Esophagus squamous epithelium (tissue), 4 donors: Measurements from ENCODE around the gene CTIF.

ENCODE experiments used
- CTCF ChIP-seq, 6 experiments: fragments of 450-650 bp in 4 of 6; fragments of 200-600 bp in 2 of 6; sonication (generic) in 2 of 6; IDR thresholded peaks; one replicate each; pipeline ENCODE4 v1.5.1; 2016 to 2019; ENCODE audit warnings: antibody characterized with exemption in 6 of 6, mild to moderate bottlenecking in 4 of 6, moderate library complexity in 4 of 6
- POLR2A ChIP-seq, 4 donors: fragments of 450-650 bp; IDR thresholded peaks; one replicate each; pipeline ENCODE4 v1.6.1; 2017; ENCODE audit warnings: antibody characterized with exemption in 4 of 4, mild to moderate bottlenecking in 4 of 4, moderate library complexity in 3 of 4

GRCh38 chr18:48867978-48868377 is 329.1 kb downstream of the CTIF start:
- TF ChIP-seq CTCF (IDR thresholded peaks at IDR 0.05): no peak
- TF ChIP-seq POLR2A (IDR thresholded peaks at IDR 0.05): no peak
